HL-60 (cell line): ENCODE measurements around the gene OR14K1.
"Not testable (repeated sequence)": the region's sequence is repeated elsewhere in the genome, so short reads cannot be mapped to it uniquely, and the experiment has no call there.

Experiments
- DNase-seq, 2 experiments: peaks; one replicate each; pipeline ENCODE4 v3.0.0-alpha.2; 2010 to 2020; ENCODE audit warnings: low read depth in 1 of 2, low spot score in 1 of 2
- H3K27ac ChIP-seq: fragments of 250-450 bp; sonication (Bioruptor Pico); replicated peaks from 2 replicates; pipeline ENCODE4 v1.5.1; 2020; ENCODE audit warnings: mild to moderate bottlenecking, moderate library complexity
- H3K27me3 ChIP-seq: fragments of 250-450 bp; sonication (Bioruptor Pico); 2 replicates; pipeline ENCODE4 v1.5.1; 2021; ENCODE audit warnings: mild to moderate bottlenecking, moderate library complexity; ENCODE audit not compliant: insufficient read depth, poor library complexity, severe bottlenecking
- H3K4me3 ChIP-seq: replicated peaks from 2 replicates; pipeline ENCODE4 v1.5.1; 2011; ENCODE audit warnings: mild to moderate bottlenecking, control low read depth, low read length; ENCODE audit not compliant: insufficient read depth
- CTCF ChIP-seq: IDR thresholded peaks from one replicate; pipeline ENCODE4 v1.5.1; 2011; ENCODE audit warnings: low read length, control low read depth, inconsistent platforms; ENCODE audit not compliant: insufficient read depth
- GABPA ChIP-seq: IDR thresholded peaks from 2 replicates; pipeline ENCODE4 v1.6.1; 2012; ENCODE audit warnings: low read depth
- POLR2AphosphoS5 ChIP-seq: IDR thresholded peaks from 2 replicates; pipeline ENCODE4 v1.6.1; 2012; ENCODE audit warnings: low read depth
- SPI1 ChIP-seq: IDR thresholded peaks from 2 replicates; pipeline ENCODE4 v1.6.1; 2012; ENCODE audit warnings: low read depth, mild to moderate bottlenecking, borderline replicate concordance
- TF ChIP-seq, protein P1 (sequence below): IDR thresholded peaks from 2 replicates; pipeline ENCODE4 v1.6.1; 2012; ENCODE audit warnings: low read depth; ENCODE audit not compliant: insufficient replicate concordance

OR14K1 gene

DNA sequence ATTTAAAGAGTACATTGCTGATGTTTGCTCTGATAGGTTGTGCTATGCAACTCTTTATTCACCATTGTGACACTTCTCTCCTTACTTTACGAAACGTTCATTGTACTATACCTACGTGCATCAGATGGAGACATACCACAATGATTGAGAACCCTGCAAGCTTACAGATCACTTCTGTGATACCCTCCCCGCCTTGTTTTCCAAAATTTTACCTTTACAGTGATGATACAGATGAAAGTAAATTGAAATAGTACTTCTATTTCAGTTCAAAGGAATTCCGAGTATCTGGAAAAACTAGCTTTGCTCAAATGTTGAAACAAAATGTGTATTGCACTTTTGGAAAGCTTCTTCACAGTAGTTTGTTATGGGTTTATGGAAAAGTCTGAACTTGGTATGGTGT lies 3.3 kb downstream of the OR14K1 start:
- TF ChIP-seq POLR2AphosphoS5: no peak
- no peak for TF ChIP-seq CTCF
- TF ChIP-seq GABPA: no peak
- no peak for TF ChIP-seq SPI1
- TF ChIP-seq, protein P1, sequence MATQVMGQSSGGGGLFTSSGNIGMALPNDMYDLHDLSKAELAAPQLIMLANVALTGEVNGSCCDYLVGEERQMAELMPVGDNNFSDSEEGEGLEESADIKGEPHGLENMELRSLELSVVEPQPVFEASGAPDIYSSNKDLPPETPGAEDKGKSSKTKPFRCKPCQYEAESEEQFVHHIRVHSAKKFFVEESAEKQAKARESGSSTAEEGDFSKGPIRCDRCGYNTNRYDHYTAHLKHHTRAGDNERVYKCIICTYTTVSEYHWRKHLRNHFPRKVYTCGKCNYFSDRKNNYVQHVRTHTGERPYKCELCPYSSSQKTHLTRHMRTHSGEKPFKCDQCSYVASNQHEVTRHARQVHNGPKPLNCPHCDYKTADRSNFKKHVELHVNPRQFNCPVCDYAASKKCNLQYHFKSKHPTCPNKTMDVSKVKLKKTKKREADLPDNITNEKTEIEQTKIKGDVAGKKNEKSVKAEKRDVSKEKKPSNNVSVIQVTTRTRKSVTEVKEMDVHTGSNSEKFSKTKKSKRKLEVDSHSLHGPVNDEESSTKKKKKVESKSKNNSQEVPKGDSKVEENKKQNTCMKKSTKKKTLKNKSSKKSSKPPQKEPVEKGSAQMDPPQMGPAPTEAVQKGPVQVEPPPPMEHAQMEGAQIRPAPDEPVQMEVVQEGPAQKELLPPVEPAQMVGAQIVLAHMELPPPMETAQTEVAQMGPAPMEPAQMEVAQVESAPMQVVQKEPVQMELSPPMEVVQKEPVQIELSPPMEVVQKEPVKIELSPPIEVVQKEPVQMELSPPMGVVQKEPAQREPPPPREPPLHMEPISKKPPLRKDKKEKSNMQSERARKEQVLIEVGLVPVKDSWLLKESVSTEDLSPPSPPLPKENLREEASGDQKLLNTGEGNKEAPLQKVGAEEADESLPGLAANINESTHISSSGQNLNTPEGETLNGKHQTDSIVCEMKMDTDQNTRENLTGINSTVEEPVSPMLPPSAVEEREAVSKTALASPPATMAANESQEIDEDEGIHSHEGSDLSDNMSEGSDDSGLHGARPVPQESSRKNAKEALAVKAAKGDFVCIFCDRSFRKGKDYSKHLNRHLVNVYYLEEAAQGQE: no peak
- Histone ChIP-seq H3K4me3 (no peak overlapping the region), H3K27ac (no peak overlapping the region), H3K27me3 (no peaks in the 10 kb centered on the region)
- DNase-seq: no peak

GRCh38 chr1:247742215-247742760 lies 3.9 kb downstream of the OR14K1 start:
- not testable (repeated sequence) for H3K27me3 ChIP-seq, H3K27ac ChIP-seq, DNase-seq, H3K4me3 ChIP-seq

DNA sequence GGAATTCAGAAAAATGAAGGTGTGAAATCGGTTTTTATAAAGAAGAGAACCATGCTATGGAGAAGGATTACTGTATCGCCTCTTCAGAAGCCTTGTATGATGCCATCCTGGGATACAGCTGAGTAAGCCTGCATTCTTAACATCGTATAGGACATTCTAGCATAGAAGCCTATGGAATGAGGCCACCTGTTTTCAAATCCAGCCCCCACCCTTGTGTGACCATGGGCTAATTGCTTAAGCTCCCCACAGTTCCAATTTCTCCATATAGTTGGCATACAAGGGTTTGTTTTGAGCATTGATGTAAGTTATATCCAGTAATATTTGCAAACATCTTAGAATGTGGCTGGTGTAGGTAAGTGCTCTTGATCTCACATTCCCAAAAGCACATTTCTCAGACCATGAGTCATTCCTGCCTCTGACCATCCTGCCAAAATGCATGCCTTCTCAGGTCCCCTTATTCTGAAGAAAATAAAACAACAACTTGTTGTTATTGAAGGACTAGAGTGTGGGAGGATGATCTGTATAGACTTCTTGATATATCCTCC lies 8.0 kb downstream of the OR14K1 start:
- no peak for DNase-seq
- Histone ChIP-seq H3K27ac (no peak overlapping the region), H3K4me3 (no peak overlapping the region), H3K27me3 (no peaks in the 10 kb centered on the region)
- TF ChIP-seq GABPA (no peak), CTCF (no peak)

DNA sequence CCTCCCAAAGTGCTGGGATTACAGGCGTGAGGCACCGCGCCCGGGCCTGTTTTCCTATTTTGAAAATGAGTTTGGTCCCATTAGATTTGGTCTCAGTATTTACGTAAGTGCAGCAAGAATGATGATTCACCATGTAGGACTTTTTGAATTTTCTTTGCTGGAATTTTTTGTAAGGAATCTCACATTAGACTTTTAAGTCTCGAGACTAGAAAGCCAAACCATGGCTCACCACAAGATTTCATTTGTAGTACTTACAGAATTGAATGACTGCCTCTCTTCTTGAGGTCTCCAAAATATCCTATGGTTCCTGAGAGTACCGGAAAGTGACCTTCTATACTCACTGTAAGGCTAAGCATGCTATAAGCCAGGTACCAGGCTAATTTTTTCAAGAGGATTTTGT lies 9.2 kb downstream of the OR14K1 start:
- no peak for DNase-seq
- no peaks in the 10 kb centered on the region for H3K27me3 ChIP-seq
- TF ChIP-seq, protein P1: no peak
- TF ChIP-seq SPI1: no peak
- no peak for TF ChIP-seq POLR2AphosphoS5
- TF ChIP-seq CTCF: no peak
- no peak overlapping the region for H3K4me3 ChIP-seq
- H3K27ac ChIP-seq: no peak overlapping the region
